ENCODE measurements around the gene FASN. TPM values are rescaled to one million over a fixed set of nuclear protein-coding genes. Genes with fewer than 3 reads are reported as not detected.
A peak's percentile ranks its signal among the peaks of the same experiment; 100 is the strongest.

The FASN gene
- total RNA-seq, 2 donors from 2014 or later: 13.8 to 46.4 TPM

DNA sequence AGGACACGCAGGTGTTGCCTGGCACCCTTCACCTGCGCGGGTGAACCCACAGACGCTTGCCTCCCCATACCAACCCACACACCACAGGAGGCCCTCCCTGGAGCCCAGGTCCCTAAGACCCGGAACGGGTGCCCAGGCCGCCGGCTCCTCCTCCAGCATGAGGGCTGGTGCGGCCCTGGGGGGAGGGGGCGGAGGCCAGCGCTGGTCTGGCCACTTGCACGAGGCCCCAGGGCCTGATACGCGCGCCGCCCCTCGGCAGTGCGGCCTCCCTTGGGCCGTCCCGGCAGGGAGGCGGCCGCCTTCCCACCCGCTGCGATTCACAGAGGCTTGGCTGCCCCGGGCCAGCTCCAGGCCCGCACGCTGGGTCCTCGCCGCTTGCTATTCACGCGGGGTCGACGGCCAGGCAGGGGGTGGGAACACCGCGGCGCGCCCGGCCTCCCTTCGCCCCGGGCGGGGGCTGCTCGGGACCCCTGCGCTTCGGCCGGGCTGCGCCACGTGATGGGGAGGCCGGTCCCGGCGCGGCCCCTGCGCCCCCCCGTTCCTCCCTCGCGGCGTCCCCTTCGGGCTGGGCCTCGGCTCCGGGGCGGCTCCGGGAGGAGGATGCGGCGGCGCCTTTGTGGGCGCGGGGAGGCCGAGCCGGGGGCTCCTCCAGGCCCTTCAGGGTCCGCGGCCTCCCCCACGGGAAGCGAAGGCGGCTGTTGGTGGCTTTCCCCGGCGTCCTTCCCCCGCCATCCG is 685 bp downstream of the FASN start:
- no peak for DNase-seq (ENCODE audit: low spot score)
- no peaks in the 10 kb centered on the region for H3K9me3 ChIP-seq
- peak overlapping the region; percentile 90 for H3K27ac ChIP-seq
- peaks cover 37% of the 10 kb centered on the region for H3K36me3 ChIP-seq
- no peaks in the 10 kb centered on the region for H3K27me3 ChIP-seq
- peaks cover 0 to 46% of the 10 kb centered on the region in 2 donors for H3K4me1 ChIP-seq
- peak overlapping the region; percentile 72 to 81 for H3K4me3 ChIP-seq
- TF ChIP-seq CTCF (IDR thresholded peaks at IDR 0.05): no peak

- no peak for TF ChIP-seq CTCF (IDR thresholded peaks at IDR 0.05)
- peak overlapping the region; percentile 72 to 81 for H3K4me3 ChIP-seq
- H3K36me3 ChIP-seq: peaks cover 43% of the 10 kb centered on the region
- DNase-seq (ENCODE audit: low spot score): no peak
- peak overlapping the region in 1 of 2 donors; percentile 90 for H3K27ac ChIP-seq
- peaks cover 0 to 42% of the 10 kb centered on the region in 2 donors for H3K4me1 ChIP-seq
- H3K9me3 ChIP-seq: no peaks in the 10 kb centered on the region
- H3K27me3 ChIP-seq: no peaks in the 10 kb centered on the region
Observed at GRCh38 chr17:82096709-82097183, 1.3 kb downstream of the FASN start.

DNA sequence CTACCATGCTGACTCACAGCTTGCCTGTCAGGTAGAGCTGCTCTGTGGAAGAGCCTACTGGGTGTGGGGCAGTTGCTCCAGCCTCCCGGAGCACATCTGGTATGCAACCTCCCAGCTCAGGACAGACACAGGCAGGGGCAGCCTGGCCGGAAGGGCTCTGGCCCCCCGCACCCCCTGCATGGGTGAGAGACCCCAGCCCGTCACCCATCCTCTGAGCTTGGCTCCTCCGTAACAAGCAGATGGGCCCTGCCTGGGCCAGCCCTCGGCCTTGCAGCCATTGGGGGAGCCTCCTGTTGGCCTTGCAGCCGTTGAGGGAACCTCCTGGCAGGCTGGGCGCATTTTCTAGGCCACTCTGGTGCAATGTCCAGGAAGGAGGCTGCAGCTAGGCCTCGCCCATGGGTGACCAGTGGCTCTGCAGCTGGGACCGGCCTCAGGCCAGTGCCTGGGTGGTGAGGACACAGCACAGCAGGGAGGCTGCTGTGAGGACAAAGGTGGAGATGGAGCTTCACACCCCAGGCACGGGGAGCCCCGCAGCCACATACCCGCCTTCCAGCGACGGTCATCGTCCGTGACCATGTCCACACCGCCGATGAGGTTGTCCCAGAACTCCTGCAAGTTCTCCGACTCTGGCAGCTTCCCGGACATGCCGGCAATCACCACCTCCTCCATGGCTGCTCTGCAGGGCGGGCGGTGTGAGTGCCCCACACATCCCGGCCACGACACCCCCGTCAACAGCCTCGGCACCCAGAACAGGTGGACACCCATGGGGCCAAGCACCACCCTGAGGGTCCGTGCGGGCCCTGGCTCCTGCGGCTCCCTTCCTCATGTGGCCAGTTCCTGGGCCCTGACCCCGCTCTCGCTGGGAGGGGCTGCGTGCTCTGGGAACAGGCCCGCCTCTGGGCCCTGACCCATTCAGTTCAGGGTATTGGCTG is 2.0 kb downstream of the FASN start:
- Histone ChIP-seq H3K9me3 (no peaks in the 10 kb centered on the region), H3K4me3 (no peak overlapping the region), H3K27me3 (no peaks in the 10 kb centered on the region), H3K4me1 (peaks cover 0 to 35% of the 10 kb centered on the region in 2 donors), H3K27ac (no peak overlapping the region), H3K36me3 (peaks cover 50% of the 10 kb centered on the region)
- no peak for DNase-seq (ENCODE audit: low spot score)
- TF ChIP-seq CTCF (IDR thresholded peaks at IDR 0.05): no peak

DNA sequence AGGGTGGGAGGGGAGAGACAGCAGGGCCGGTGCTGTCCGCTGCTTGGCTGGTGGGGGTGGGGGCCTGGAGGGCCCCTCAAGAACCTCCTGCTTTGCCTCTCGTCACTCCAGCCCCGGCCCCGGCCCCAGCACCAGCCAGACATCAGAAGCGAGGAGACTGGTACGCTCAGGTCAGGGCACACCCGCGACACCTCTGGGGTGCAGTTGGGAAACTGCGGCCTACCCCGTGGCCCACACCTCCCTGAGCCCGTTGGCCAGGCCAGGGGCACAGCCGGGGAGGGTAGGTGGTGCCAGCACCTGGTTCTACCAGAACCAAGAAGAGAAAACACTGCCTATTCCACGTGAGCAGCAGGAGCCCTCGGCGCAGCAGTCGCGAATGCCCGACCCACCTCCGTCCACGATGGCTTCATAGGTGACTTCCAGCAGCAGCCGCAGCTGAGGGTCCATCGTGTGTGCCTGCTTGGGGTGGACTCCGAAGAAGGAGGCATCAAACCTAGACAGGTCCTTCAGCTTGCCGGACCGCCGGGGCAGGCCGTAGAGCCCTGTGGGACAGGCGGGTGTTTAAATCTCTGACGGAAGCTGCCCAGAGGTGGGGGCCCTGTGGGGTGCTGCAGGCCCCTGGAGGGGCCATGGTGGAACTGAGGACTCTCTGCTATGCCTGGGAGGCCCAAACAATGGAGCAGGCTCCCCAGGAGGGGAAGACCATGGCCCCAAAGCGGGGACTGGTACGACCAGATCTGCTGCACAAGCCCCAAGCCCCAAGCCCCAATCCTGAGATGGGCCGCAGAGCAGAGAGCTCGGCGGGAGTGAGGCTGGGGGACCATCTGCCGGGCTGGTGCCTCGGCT is 2.9 kb downstream of the FASN start:
- peaks cover 59% of the 10 kb centered on the region for H3K36me3 ChIP-seq

More for the DNA sequence above, 2.9 kb downstream of the FASN start:
- Histone ChIP-seq H3K27me3 (no peaks in the 10 kb centered on the region), H3K27ac (no peak overlapping the region), H3K9me3 (no peaks in the 10 kb centered on the region), H3K4me1 (peaks cover 0 to 27% of the 10 kb centered on the region in 2 donors), H3K4me3 (no peak overlapping the region)
- TF ChIP-seq CTCF (IDR thresholded peaks at IDR 0.05): no peak
- no peak for DNase-seq (ENCODE audit: low spot score)
